Activated CD4-positive, alpha-beta T cell treated with anti-CD3 and anti-CD28 coated beads for 24 hours (primary cell): Measurements from ENCODE around the gene COL5A1.

Experiments
- DNase-seq, 2 donors: peaks; one replicate each; pipeline ENCODE4 v3.0.0-alpha.2; 2020; ENCODE audit warnings: low read depth in 2 of 2

COL5A1 gene

GRCh38 chr9:134641173-134641989 lies at the start of gene COL5A1:
Gene COL5A1, plus strand, starts transcription at chr9:134641803. Its CDS starts 385 bp downstream, at chr9:134642188.
- DNase-seq: peak; percentile 17 to 35

GRCh38 chr9:134592018-134592818 lies 49.4 kb upstream of the COL5A1 start:
- DNase-seq: no peak

GRCh38 chr9:134592819-134593200 lies 48.8 kb upstream of the COL5A1 start:
- DNase-seq: no peak

- no peak for DNase-seq
Observed at GRCh38 chr9:134593286-134594077, 48.1 kb upstream of the COL5A1 start.

- DNase-seq: no peak
Observed at GRCh38 chr9:134594078-134594941, 47.3 kb upstream of the COL5A1 start.

GRCh38 chr9:134595014-134595413 lies 46.6 kb upstream of the COL5A1 start:
- DNase-seq: no peak

GRCh38 chr9:134597041-134597913 lies 44.3 kb upstream of the COL5A1 start:
- no peak for DNase-seq

- DNase-seq: no peak
Observed at GRCh38 chr9:134597957-134598883, 43.4 kb upstream of the COL5A1 start.

GRCh38 chr9:134598884-134599245 lies 42.7 kb upstream of the COL5A1 start:
- no peak for DNase-seq

GRCh38 chr9:134600371-134600770 lies 41.2 kb upstream of the COL5A1 start:
- no peak for DNase-seq

- DNase-seq: no peak
Observed at GRCh38 chr9:134600836-134601638, 40.6 kb upstream of the COL5A1 start.

GRCh38 chr9:134601764-134602163 lies 39.8 kb upstream of the COL5A1 start:
- no peak for DNase-seq

GRCh38 chr9:134602547-134603362 lies 38.8 kb upstream of the COL5A1 start:
- no peak for DNase-seq

- DNase-seq: no peak
Observed at GRCh38 chr9:134604834-134605233, 36.8 kb upstream of the COL5A1 start.

- DNase-seq: no peak
Observed at GRCh38 chr9:134605351-134605965, 36.1 kb upstream of the COL5A1 start.

- no peak for DNase-seq
Observed at GRCh38 chr9:134605966-134606357, 35.6 kb upstream of the COL5A1 start.
